Hypothalamus (tissue), 51 donors: ENCODE results near the gene COX7B2.
A peak's percentile ranks its signal among the peaks of the same experiment; 100 is the strongest.

Experiments
- DNase-seq, 51 donors: peaks; one replicate each; lab custom pipeline; 2025; lab: John Stamatoyannopoulos, UW

Gene COX7B2

DNA sequence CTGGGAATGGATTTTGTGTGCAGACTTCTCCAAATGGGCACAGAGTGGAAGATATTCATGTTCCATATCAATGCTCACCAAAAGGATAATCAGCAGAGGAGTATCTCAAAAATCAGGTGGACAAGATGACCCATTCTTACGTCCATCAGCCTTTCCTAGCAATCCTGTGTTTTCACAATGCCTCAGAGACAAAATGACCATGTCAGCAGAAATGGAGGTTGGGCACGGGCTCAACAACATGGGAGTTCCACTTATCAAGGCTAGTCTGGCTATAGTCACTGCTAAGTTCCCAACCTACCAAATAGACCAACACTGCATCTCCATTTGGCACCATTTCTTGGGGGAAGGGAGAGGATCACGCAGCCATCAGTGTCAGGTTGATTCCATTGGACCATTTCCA is 179.0 kb downstream of the COX7B2 start:
- no peak for DNase-seq

DNA sequence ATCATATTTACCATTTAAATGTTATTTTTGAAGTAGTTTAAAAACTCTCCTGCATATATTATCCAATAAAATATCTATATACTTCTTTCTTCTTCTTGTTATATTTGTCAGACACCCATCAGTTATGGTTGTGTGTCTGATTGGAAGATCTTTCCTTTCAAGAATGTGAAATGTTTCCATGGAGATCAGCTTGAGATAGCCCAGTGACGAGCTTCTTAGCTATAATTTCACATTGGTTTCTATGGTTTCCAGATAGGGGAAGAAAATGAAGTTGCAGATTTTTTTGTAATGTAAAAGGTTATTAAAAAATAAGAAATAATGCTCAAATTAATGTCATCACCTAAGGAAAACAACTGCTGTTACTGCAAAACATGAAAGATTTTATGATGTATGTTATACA is 189.0 kb downstream of the COX7B2 start:
- DNase-seq, result peak in 1 of 51 donors; percentile 25

DNA sequence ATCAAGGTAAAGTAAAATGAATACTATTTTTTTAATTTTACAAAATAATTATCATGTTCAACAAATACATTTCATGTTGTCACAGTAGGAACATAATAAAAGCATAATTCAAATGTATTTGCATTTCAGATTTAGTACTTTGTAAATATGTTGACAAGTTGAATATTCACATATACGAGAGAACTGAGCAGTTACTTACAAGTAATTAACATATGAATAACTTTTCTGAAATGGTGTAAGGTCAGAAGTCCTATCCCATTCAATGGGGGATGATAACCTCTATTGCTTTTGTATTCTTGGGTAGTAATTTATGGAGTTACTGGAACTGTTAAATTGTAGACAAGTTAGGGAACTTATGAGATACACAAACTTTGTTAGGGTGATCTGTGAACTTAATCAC is 191.1 kb downstream of the COX7B2 start:
- DNase-seq, result no peak

DNA sequence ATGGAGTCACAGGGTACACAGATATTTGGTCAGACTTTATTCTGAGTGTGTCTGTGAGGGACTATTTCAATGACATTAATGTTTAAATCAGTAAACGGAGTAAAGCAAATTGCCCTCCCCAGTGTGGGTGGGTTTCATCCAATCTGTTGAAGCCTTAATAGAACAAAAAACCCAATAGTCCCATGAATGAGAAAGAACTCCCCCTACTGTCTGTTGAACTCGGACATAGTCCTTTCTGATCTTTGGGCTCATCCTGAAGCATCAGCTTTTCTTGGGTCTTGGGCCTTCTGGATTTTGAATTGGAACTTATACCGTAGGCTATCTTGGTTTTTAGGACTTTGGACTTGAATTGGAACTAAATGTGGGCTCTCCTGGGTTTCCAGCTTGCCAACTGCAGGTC is 193.6 kb downstream of the COX7B2 start:
- no peak for DNase-seq

DNA sequence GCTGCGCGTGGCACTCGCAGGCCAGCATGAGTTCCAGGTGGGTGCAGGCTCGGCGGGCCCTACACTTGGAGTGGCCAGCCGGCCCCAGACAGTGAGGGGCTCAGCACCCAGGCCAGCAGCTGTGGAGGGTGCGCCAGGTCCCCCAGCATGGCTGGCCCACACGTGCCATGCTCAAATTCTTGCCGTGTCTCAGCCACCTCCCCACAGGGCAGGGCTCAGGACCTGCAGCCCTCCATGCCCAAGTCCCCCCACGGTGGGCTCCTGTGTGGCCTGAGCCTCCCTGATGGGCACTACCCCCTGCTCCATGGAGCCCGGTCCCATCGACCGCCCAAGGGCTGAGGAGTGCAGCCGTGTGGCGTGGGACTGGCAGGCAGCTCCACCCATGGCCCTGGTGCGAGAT is 210.2 kb downstream of the COX7B2 start:
- DNase-seq, result no peak
